ENCODE measurements around the gene HIVEP3.

DNA sequence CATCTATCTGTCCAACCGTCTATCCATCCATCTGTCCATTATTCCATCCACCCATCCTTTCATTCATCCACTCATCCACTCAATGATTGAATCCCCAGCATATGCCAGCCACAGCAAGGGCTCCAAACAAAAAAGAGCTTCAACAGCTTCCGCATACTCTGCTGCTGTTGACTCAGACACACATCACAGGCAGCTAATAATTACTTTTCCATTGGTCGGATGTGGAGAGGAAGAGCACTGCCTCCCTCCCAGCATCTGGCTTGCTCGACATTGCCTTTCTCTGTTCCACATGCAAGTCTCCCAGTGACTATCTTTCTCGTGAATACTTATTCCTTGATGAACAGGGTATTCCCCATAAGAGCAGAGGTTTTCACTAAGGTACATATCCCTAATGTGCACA, 176.5 kb downstream of the HIVEP3 start:
- no peak for TF ChIP-seq NFIC (IDR thresholded peaks at IDR 0.05)
- no peak for TF ChIP-seq TAF1 (IDR thresholded peaks at IDR 0.05; ENCODE audit: low read depth)
- no peak for TF ChIP-seq RAD21 (IDR thresholded peaks at IDR 0.05; ENCODE audit: low read depth)
- TF ChIP-seq FOXM1 (IDR thresholded peaks at IDR 0.05; ENCODE audit: borderline replicate concordance, low read depth) = no peak
- no peak for TF ChIP-seq EP300 (IDR thresholded peaks at IDR 0.05; ENCODE audit: borderline replicate concordance)
- TF ChIP-seq MAX (IDR thresholded peaks at IDR 0.05) = no peak
- TF ChIP-seq CREB1 (IDR thresholded peaks at IDR 0.05; ENCODE audit: low read depth) = no peak
- TF ChIP-seq YY1 (IDR thresholded peaks at IDR 0.05; ENCODE audit: low read depth) = no peak
- TF ChIP-seq USF1 (IDR thresholded peaks at IDR 0.05) = no peak
- no peak for TF ChIP-seq EGR1 (IDR thresholded peaks at IDR 0.05)
